Mononuclear cell (primary cell): ENCODE results near the gene WDR59. TPM values are rescaled to one million over a fixed set of nuclear protein-coding genes. Genes with fewer than 3 reads are reported as not detected.
"Not testable (repeated sequence)": the region's sequence is repeated elsewhere in the genome, so short reads cannot be mapped to it uniquely, and the experiment has no call there.

ENCODE experiments used
- H3K27me3 ChIP-seq: 2 replicates; pipeline ENCODE4 v1.6.0; 2011; ENCODE audit warnings: low read length, control low read depth; ENCODE audit not compliant: insufficient read depth
- H3K4me1 ChIP-seq: 2 replicates; pipeline ENCODE4 v1.5.1; 2011; ENCODE audit warnings: mild to moderate bottlenecking, low read length, control low read depth; ENCODE audit not compliant: insufficient read depth
- H3K4me3 ChIP-seq: 2 replicates; pipeline ENCODE4 v1.5.1; 2011; ENCODE audit warnings: mild to moderate bottlenecking, low read length, moderate library complexity
- H3K9me3 ChIP-seq: 2 replicates; pipeline ENCODE4 v1.5.1; 2011; ENCODE audit warnings: low read depth, mild to moderate bottlenecking, control low read depth, low read length
- total RNA-seq: library from RNA; depleted of rRNA; stranded (reverse); fragments of >200 nt; gene quantifications from one replicate; pipeline ENCODE4 v1.2.3, GENCODE V29; 2012

WDR59 gene
- total RNA-seq, 1 donor, result 16.7 TPM

GRCh38 chr16:74844041-74844980, 140.6 kb downstream of the WDR59 start:
- H3K4me1 ChIP-seq, result no peaks in the 10 kb centered on the region
- no peaks in the 10 kb centered on the region for H3K9me3 ChIP-seq
- H3K4me3 ChIP-seq, result no peak overlapping the region
- no peaks in the 10 kb centered on the region for H3K27me3 ChIP-seq

- not testable (repeated sequence) for H3K4me1 ChIP-seq, H3K9me3 ChIP-seq, H3K4me3 ChIP-seq
Observed at GRCh38 chr16:74843381-74844035, 141.4 kb downstream of the WDR59 start.

GRCh38 chr16:74842413-74842812, 142.5 kb downstream of the WDR59 start:
- Histone ChIP-seq H3K4me1 (no peaks in the 10 kb centered on the region), H3K27me3 (no peaks in the 10 kb centered on the region), H3K4me3 (no peak overlapping the region)

More at GRCh38 chr16:74843381-74844035, 141.4 kb downstream of the WDR59 start:
- H3K27me3 ChIP-seq, result not testable (repeated sequence)

GRCh38 chr16:74841904-74842303, 143.0 kb downstream of the WDR59 start:
- no peaks in the 10 kb centered on the region for H3K27me3 ChIP-seq
- H3K4me1 ChIP-seq, result no peaks in the 10 kb centered on the region
- H3K9me3 ChIP-seq, result no peaks in the 10 kb centered on the region
- H3K4me3 ChIP-seq, result no peak overlapping the region

More at GRCh38 chr16:74842413-74842812, 142.5 kb downstream of the WDR59 start:
- no peaks in the 10 kb centered on the region for H3K9me3 ChIP-seq

GRCh38 chr16:74841469-74841868, 143.5 kb downstream of the WDR59 start:
- Histone ChIP-seq H3K27me3 (no peaks in the 10 kb centered on the region), H3K9me3 (no peaks in the 10 kb centered on the region), H3K4me3 (no peak overlapping the region), H3K4me1 (no peaks in the 10 kb centered on the region)

GRCh38 chr16:74837056-74837455, 147.9 kb downstream of the WDR59 start:
- H3K4me3 ChIP-seq, result no peak overlapping the region
- no peaks in the 10 kb centered on the region for H3K27me3 ChIP-seq
- no peaks in the 10 kb centered on the region for H3K9me3 ChIP-seq
- no peaks in the 10 kb centered on the region for H3K4me1 ChIP-seq

GRCh38 chr16:74836111-74836671, 148.7 kb downstream of the WDR59 start:
- Histone ChIP-seq H3K9me3 (no peaks in the 10 kb centered on the region), H3K4me1 (no peaks in the 10 kb centered on the region), H3K4me3 (no peak overlapping the region), H3K27me3 (no peaks in the 10 kb centered on the region)

GRCh38 chr16:74832228-74832627, 152.7 kb downstream of the WDR59 start:
- Histone ChIP-seq H3K27me3 (no peaks in the 10 kb centered on the region), H3K4me3 (no peak overlapping the region), H3K4me1 (no peaks in the 10 kb centered on the region), H3K9me3 (peaks cover 8% of the 10 kb centered on the region)

- Histone ChIP-seq H3K27me3 (no peaks in the 10 kb centered on the region), H3K4me1 (no peaks in the 10 kb centered on the region), H3K4me3 (no peak overlapping the region), H3K9me3 (peaks cover 8% of the 10 kb centered on the region)
Observed at GRCh38 chr16:74831467-74831866, 153.5 kb downstream of the WDR59 start.

GRCh38 chr16:74830648-74831047, 154.3 kb downstream of the WDR59 start:
- H3K9me3 ChIP-seq, result peaks cover 8% of the 10 kb centered on the region
- H3K4me3 ChIP-seq, result no peak overlapping the region
- H3K4me1 ChIP-seq, result no peaks in the 10 kb centered on the region
- H3K27me3 ChIP-seq, result no peaks in the 10 kb centered on the region

GRCh38 chr16:74829637-74830036, 155.3 kb downstream of the WDR59 start:
- H3K27me3 ChIP-seq, result no peaks in the 10 kb centered on the region
- peaks cover 8% of the 10 kb centered on the region for H3K9me3 ChIP-seq
- no peak overlapping the region for H3K4me3 ChIP-seq
- no peaks in the 10 kb centered on the region for H3K4me1 ChIP-seq

- Histone ChIP-seq H3K4me3 (no peak overlapping the region), H3K4me1 (no peaks in the 10 kb centered on the region), H3K9me3 (peaks cover 8% of the 10 kb centered on the region), H3K27me3 (peaks cover 3% of the 10 kb centered on the region)
Observed at GRCh38 chr16:74825941-74826340, 159.0 kb downstream of the WDR59 start.

- H3K9me3 ChIP-seq, result peaks cover 8% of the 10 kb centered on the region
- peaks cover 3% of the 10 kb centered on the region for H3K27me3 ChIP-seq
- H3K4me3 ChIP-seq, result no peak overlapping the region
- no peaks in the 10 kb centered on the region for H3K4me1 ChIP-seq
Observed at GRCh38 chr16:74825016-74825415, 159.9 kb downstream of the WDR59 start.
